Measurements from ENCODE around the gene SLMAP. TPM values are rescaled to one million over a fixed set of nuclear protein-coding genes. Genes with fewer than 3 reads are reported as not detected.
A peak's percentile ranks its signal among the peaks of the same experiment; 100 is the strongest.

The SLMAP gene
- total and polyA plus RNA-seq, 2 of the 13 experiments (the other 11 are each of a cell fraction or from before 2014, with no cell fraction given) = 24.0 to 48.3 TPM

DNA sequence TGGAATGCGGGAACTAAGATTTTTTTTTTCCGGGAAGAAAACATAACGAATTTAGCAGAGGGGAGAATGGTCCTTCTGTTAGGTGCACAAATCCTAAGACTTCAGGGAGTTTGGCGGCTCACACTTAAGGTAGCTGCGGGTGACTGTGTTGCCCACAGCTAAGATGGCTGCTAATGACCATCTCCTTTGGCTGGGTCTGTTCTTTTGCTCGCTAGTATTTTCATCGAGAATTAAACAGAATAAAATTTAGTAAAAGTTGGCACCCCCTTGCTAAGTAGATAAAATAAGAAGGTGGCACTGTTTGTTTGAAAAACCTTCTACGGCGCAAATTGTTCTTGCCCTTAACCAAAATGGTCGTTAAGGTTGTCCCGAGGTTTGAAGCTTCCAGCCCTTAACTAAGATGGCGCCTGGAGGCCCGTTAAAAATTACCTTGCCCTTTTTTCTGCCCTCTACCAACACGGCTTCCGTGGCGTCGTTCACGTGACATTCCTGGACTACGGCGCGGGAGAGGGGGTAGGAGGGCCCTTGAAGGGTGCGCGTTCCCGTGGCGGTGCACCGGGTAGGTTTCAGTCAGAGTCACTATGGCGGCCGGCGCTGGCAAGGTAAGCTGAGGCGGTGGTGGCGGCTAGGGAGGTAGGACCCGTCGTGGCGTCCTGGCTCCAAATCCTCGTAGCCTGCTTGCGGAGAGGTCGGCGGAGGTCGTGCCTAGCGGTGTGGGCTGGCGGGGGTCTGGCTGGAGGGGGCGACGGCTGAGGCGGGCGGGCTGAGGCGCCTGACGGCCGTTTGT, at the start of gene SLMAP (continued):
- TF ChIP-seq ZSCAN29 (CRISPR knock-in tag; conservative IDR thresholded peaks at IDR 0.05) (no peak), MTA1 (CRISPR knock-in tag; IDR thresholded peaks at IDR 0.05; ENCODE audit: borderline replicate concordance) (no peak), HDAC6 (IDR thresholded peaks at IDR 0.05; ENCODE audit: low read depth, low read length) (no peak), MAF1 (CRISPR knock-in tag; IDR thresholded peaks at IDR 0.05; ENCODE audit: borderline replicate concordance) (no peak), ZNF772 (CRISPR knock-in tag; IDR thresholded peaks at IDR 0.05) (peak; percentile 67), ZFP62 (CRISPR knock-in tag; IDR thresholded peaks at IDR 0.05) (no peak), SKI (IDR thresholded peaks at IDR 0.05; ENCODE audit: partially characterized antibody) (peak; percentile 25), ZNF496 (CRISPR knock-in tag; IDR thresholded peaks at IDR 0.05; ENCODE audit: insufficient replicate concordance) (no peak), ZFY (CRISPR knock-in tag; IDR thresholded peaks at IDR 0.05) (peak; percentile 74), SCMH1 (CRISPR knock-in tag; IDR thresholded peaks at IDR 0.05; ENCODE audit: borderline replicate concordance) (no peak)
- TF ChIP-seq, protein P1, sequence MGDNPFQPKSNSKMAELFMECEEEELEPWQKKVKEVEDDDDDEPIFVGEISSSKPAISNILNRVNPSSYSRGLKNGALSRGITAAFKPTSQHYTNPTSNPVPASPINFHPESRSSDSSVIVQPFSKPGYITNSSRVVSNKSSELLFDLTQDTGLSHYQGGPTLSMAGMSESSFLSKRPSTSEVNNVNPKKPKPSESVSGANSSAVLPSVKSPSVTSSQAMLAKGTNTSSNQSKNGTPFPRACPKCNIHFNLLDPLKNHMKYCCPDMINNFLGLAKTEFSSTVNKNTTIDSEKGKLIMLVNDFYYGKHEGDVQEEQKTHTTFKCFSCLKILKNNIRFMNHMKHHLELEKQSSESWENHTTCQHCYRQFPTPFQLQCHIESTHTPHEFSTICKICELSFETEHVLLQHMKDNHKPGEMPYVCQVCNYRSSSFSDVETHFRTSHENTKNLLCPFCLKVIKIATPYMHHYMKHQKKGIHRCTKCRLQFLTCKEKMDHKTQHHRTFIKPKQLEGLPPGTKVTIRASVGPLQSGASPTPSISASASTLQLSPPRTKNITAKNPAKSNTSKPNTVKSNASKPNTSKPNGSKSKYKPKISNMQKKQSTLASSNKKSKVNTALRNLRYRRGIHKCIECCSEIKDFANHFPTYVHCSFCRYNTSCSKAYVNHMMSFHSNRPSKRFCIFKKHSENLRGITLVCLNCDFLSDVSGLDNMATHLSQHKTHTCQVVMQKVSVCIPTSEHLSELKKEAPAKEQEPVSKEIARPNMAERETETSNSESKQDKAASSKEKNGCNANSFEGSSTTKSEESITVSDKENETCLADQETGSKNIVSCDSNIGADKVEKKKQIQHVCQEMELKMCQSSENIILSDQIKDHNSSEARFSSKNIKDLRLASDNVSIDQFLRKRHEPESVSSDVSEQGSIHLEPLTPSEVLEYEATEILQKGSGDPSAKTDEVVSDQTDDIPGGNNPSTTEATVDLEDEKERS (CRISPR knock-in tag; IDR thresholded peaks at IDR 0.05) = no peak
- TF ChIP-seq, protein P2, sequence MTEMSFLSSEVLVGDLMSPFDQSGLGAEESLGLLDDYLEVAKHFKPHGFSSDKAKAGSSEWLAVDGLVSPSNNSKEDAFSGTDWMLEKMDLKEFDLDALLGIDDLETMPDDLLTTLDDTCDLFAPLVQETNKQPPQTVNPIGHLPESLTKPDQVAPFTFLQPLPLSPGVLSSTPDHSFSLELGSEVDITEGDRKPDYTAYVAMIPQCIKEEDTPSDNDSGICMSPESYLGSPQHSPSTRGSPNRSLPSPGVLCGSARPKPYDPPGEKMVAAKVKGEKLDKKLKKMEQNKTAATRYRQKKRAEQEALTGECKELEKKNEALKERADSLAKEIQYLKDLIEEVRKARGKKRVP (CRISPR knock-in tag; IDR thresholded peaks at IDR 0.05) = peak in 1 of 2 experiments; percentile 74; a peak in 2 of 4 replicates
- TF ChIP-seq, protein P3, sequence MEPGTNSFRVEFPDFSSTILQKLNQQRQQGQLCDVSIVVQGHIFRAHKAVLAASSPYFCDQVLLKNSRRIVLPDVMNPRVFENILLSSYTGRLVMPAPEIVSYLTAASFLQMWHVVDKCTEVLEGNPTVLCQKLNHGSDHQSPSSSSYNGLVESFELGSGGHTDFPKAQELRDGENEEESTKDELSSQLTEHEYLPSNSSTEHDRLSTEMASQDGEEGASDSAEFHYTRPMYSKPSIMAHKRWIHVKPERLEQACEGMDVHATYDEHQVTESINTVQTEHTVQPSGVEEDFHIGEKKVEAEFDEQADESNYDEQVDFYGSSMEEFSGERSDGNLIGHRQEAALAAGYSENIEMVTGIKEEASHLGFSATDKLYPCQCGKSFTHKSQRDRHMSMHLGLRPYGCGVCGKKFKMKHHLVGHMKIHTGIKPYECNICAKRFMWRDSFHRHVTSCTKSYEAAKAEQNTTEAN (CRISPR knock-in tag; conservative IDR thresholded peaks at IDR 0.05) = no peak
- TF ChIP-seq, protein P4, sequence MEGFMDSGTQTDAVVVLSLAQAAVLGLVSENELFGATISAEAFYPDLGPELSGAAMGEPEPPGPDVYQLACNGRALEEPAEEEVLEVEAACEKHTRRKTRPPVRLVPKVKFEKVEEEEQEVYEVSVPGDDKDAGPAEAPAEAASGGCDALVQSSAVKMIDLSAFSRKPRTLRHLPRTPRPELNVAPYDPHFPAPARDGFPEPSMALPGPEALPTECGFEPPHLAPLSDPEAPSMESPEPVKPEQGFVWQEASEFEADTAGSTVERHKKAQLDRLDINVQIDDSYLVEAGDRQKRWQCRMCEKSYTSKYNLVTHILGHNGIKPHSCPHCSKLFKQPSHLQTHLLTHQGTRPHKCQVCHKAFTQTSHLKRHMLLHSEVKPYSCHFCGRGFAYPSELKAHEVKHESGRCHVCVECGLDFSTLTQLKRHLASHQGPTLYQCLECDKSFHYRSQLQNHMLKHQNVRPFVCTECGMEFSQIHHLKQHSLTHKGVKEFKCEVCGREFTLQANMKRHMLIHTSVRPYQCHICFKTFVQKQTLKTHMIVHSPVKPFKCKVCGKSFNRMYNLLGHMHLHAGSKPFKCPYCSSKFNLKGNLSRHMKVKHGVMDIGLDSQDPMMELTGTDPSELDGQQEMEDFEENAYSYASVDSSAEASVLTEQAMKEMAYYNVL (CRISPR knock-in tag; IDR thresholded peaks at IDR 0.05; ENCODE audit: borderline replicate concordance) = no peak
